GM10266 (cell line): ENCODE measurements around the gene PREP.

Source experiments
- DNase-seq: peaks from one replicate; pipeline ENCODE4 v3.0.0; 2012; ENCODE audit errors: extremely low spot score
- TF ChIP-seq, protein P1 (sequence below): IDR thresholded peaks from 2 replicates; pipeline ENCODE4 v1.5.1; 2012; ENCODE audit warnings: mild to moderate bottlenecking, low read depth; ENCODE audit not compliant: control insufficient read depth, insufficient read depth; ENCODE audit errors: missing control alignments

Gene PREP

DNA sequence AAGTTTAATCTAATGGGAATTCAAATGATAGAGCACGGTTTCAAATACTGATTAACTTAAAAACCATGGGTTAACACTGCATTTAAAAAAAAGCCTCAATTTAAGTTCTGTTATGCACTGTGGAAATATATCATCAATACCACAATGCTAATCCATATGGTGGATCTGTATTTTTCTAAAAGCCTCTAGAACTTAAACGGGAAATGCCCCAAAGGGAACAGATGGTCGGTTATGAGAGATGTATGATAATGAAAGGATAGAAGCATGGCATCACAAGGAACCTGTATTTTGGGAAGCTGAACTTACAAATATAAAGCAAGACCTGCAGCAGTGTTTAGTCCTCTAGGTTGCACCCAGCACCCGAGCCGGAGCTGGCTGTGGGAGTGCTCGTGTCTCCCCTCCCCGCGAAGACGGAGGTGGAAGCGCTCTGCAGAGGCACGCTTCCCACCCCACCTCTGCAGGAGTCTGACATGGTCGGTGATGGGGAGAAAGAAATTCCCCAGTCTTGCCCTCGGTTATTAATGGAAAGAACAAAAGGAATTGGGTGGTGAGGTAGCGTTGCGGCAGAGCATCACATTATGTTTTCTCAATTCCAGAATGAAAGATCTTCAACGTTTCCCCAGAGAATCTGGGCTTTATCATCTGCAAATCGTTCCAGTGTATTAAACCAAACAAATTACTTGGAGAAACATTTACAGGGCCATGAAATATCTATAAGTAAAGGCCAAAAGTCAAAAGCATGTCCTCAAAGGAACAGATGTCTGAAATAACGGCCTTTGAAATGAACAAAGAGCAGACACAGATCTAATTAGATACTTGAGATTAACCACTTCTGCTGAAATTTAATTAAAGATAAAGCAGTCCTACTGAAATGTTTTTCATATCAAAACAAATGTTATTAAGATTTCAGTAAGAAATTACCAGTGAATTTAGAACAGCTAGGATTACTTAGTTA lies 120.0 kb downstream of the PREP start:
- TF ChIP-seq, protein P1, sequence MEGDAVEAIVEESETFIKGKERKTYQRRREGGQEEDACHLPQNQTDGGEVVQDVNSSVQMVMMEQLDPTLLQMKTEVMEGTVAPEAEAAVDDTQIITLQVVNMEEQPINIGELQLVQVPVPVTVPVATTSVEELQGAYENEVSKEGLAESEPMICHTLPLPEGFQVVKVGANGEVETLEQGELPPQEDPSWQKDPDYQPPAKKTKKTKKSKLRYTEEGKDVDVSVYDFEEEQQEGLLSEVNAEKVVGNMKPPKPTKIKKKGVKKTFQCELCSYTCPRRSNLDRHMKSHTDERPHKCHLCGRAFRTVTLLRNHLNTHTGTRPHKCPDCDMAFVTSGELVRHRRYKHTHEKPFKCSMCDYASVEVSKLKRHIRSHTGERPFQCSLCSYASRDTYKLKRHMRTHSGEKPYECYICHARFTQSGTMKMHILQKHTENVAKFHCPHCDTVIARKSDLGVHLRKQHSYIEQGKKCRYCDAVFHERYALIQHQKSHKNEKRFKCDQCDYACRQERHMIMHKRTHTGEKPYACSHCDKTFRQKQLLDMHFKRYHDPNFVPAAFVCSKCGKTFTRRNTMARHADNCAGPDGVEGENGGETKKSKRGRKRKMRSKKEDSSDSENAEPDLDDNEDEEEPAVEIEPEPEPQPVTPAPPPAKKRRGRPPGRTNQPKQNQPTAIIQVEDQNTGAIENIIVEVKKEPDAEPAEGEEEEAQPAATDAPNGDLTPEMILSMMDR = no peak
- no peak for DNase-seq

DNA sequence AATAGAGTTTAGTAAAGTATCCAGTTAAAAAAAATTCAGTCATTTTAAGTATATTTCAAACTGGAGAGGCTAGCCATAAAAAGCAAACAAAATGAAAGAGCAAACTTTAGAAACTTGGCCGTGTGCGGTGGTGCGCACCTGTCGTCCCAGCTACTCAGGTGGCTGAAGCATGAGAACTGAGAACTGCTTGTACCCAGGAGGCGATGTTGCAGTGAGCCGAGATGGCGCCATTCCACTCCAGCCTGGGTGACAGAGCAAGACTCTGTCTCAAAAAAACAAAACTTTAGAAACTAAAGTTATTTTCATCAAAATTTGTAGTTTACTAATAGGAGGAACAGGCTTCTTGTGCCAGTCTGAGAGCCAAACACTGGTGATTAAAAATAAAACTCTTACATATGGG lies 122.8 kb downstream of the PREP start:
- no peak for DNase-seq
- TF ChIP-seq, protein P1 = no peak

DNA sequence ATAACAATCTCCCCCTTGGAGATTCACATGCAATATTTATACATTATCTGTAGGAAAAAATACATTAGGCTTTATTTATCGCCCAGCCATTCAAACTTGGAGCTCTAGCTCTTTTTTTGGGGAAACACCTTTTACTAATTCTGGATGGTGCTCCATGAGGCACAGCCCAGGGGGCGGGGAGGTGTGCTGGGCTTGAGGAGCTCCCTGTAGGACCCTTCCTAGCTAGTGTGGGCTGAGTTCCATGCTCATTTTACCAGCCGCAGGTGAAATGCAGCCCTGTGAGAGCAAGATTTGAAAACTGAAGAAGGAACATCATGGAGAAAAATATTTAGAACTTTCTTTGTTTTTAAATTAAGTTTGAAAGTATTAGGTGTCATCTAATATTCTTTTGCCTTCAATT lies 123.4 kb downstream of the PREP start:
- TF ChIP-seq, protein P1 = no peak
- no peak for DNase-seq

DNA sequence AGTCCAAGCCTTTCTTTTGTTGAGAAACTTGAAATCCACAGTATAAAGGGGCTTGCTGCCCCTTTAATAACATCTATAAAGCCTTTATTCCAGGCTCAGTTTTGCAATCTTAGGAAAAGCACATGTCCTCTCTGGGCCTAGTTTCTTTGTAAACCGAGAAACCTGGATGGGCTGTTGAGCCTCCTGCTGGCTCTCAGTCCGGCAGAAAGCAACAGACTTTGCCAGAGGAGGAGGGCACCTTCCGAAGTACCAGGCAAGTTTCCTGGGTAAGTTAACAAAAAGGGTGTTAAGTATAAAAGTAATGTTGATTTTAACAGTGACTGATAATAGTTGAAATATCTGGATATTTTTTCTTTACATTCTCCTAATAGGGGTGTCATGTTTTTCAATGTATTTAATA lies 124.1 kb downstream of the PREP start:
- DNase-seq = no peak
- TF ChIP-seq, protein P1 = no peak

DNA sequence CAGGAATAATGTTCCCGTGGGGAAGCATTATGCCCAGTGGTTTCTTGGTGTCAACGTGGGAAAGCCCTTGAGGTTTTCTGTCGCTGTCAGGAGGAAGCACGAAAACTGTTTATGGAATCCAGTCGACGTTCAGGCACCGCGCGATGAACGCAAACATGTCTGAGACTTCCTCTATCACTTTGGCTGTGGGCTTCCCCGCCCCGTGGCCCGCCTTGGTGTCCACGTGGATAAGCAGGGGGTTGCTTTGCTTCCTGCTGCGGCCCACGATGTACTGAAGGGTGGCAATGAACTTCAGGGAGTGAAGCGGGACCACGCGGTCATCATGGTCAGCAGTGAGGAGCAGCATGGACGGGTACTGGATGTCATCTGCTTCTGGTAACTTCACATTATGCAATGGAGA lies 124.8 kb downstream of the PREP start:
- TF ChIP-seq, protein P1 = no peak
- no peak for DNase-seq

DNA sequence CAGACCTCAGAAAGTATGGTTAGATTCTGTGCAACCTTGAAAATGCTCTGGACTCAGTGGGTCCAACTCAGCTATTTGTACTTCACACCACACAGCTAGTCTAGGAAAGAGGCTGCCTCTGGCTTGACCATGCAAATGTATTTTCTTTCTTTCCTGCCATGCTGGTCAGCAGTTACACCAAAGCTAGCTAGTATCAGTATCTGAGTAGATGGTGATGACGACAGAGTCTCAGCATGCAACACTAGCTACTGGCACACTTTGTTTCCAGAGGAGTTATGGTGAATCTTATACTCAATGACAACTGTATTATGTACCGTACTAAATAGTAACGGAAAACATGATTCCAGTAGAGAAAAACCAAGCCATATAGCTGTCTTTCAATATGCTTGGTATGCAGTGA lies 126.5 kb downstream of the PREP start:
- TF ChIP-seq, protein P1 = no peak
- no peak for DNase-seq

DNA sequence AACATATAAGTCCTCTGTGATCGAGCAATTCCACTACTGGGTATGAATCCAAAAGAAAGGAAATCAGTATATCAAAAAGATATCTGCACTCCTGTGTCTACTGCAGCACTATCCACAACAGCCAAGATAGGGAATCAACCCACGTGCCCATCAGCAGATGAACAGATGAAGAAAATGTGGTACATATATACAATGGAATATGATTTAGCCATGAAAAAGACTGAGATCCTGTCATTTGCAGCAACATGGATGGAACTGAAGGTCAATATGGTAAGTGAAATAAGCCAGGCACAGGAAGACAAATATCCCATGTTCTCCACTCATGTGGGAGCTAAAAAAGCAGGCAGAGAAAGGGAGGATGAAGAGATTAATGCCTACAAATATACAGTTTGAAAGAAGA lies 127.3 kb downstream of the PREP start:
- no peak for DNase-seq
- TF ChIP-seq, protein P1 = no peak
